B cell (primary cell): ENCODE measurements around the gene SULT1C4. TPM values are rescaled to one million over a fixed set of nuclear protein-coding genes. Genes with fewer than 3 reads are reported as not detected.
A peak's percentile ranks its signal among the peaks of the same experiment; 100 is the strongest.

Experiments
- ATAC-seq: fragments of 200-7000 bp; cut with Tn5 transposase; one replicate; pipeline ENCODE4 v1.10.0; 2021; ENCODE audit warnings: low read depth, mild to moderate bottlenecking, moderate number of reproducible peaks, moderate library complexity
- CTCF ChIA-PET: fragments of 350-600 bp; sonication (Branson Sonifier 250); formaldehyde crosslinking; loops from one replicate; lab custom pipeline; 2021; ENCODE audit warnings: antibody characterized with exemption, inconsistent platforms; lab: Charles Lee
- POLR2A ChIA-PET: fragments of 350-600 bp; sonication (Branson Sonifier 250); formaldehyde crosslinking; loops from one replicate; lab custom pipeline; 2021; ENCODE audit warnings: antibody characterized with exemption; lab: Charles Lee
- DNase-seq: peaks from one replicate; pipeline ENCODE4 v3.0.0; 2013
- H2AFZ ChIP-seq: 2 replicates; pipeline ENCODE4 v1.6.1; 2012; ENCODE audit warnings: mild to moderate bottlenecking, low read depth, low read length; ENCODE audit not compliant: insufficient read depth, poor library complexity, severe bottlenecking
- H3K27ac ChIP-seq, 2 donors: 1 replicate in 1 of 2; 2 replicates in 1 of 2; pipeline ENCODE4 v1.5.1; 2012 to 2013; ENCODE audit warnings: low read length in 2 of 2, mild to moderate bottlenecking in 2 of 2, moderate library complexity in 1 of 2
- H3K27me3 ChIP-seq, 4 experiments: fragments of 200-600 bp in 1 of 4; sonication (generic) in 1 of 4; replicated peaks in 1 of 4; 1 replicate in 2 of 4; 2 replicates in 2 of 4; pipeline versions ENCODE4 v1.6.1 to v1.7.0; 2013 to 2016; ENCODE audit warnings: low read length in 3 of 4, mild to moderate bottlenecking in 2 of 4, mixed read lengths in 1 of 4, moderate library complexity in 1 of 4; ENCODE audit not compliant: insufficient read depth in 4 of 4, control insufficient read depth in 3 of 4; ENCODE audit errors: control extremely low read depth in 1 of 4
- H3K36me3 ChIP-seq, 2 experiments: replicated peaks in 1 of 2; 1 replicate in 1 of 2; 2 replicates in 1 of 2; pipeline versions ENCODE4 v1.6.1 to v1.7.1; 2013; ENCODE audit warnings: low read length in 1 of 2; ENCODE audit not compliant: insufficient read depth in 2 of 2, control insufficient read depth in 1 of 2; ENCODE audit errors: control extremely low read depth in 1 of 2, extremely low read depth in 1 of 2
- H3K4me1 ChIP-seq, 2 donors: fragments of 200-600 bp in 1 of 2; sonication (generic) in 1 of 2; 1 replicate in 1 of 2; 2 replicates in 1 of 2; pipeline versions ENCODE4 v1.5.1 to v1.6.1; 2013 to 2017; ENCODE audit warnings: low read length in 2 of 2; ENCODE audit not compliant: control insufficient read depth in 2 of 2, insufficient read depth in 2 of 2
- H3K4me2 ChIP-seq: replicated peaks from 2 replicates; pipeline ENCODE3; 2012; ENCODE audit warnings: mild to moderate bottlenecking, low read depth, low read length; ENCODE audit not compliant: poor library complexity, severe bottlenecking
- H3K4me3 ChIP-seq, 5 experiments: fragments of 200-600 bp in 1 of 5; sonication (generic) in 1 of 5; 1 replicate in 3 of 5; 2 replicates in 2 of 5; pipeline versions ENCODE4 v1.5.1 to v1.7.0; 2011 to 2016; ENCODE audit warnings: low read length in 4 of 5, mild to moderate bottlenecking in 4 of 5, low read depth in 2 of 5, control low read depth in 1 of 5, moderate library complexity in 1 of 5; ENCODE audit not compliant: insufficient read depth in 1 of 5; ENCODE audit errors: control extremely low read depth in 1 of 5, extremely low read depth in 1 of 5
- H3K79me2 ChIP-seq: fragments of 200-600 bp; sonication (generic); one replicate; pipeline ENCODE4 v1.6.0; 2016; ENCODE audit warnings: low read length; ENCODE audit not compliant: control insufficient read depth, insufficient read depth
- H3K9ac ChIP-seq: fragments of 200-600 bp; sonication (generic); 2 replicates; pipeline ENCODE4 v1.6.1; 2017; ENCODE audit warnings: mild to moderate bottlenecking, low read length, moderate library complexity
- H3K9me3 ChIP-seq, 3 donors: one replicate each; pipeline versions ENCODE4 v1.6.1 to v1.7.1; 2013; ENCODE audit warnings: low read length in 2 of 3; ENCODE audit not compliant: control insufficient read depth in 2 of 3, insufficient read depth in 1 of 3; ENCODE audit errors: control extremely low read depth in 1 of 3
- H4K20me1 ChIP-seq: 2 replicates; pipeline ENCODE4 v1.6.0; 2012; ENCODE audit warnings: mild to moderate bottlenecking, low read length; ENCODE audit not compliant: insufficient read depth, control insufficient read depth, poor library complexity, severe bottlenecking
- H3K27ac Mint-ChIP-seq: one replicate; pipeline ENCODE4 v1.8.0; 2021; ENCODE audit warnings: mixed read lengths
- H3K27me3 Mint-ChIP-seq: one replicate; pipeline ENCODE4 v1.8.0; 2021; ENCODE audit warnings: mixed read lengths
- H3K4me1 Mint-ChIP-seq: one replicate; pipeline ENCODE4 v1.8.0; 2021; ENCODE audit warnings: mixed read lengths
- H3K4me3 Mint-ChIP-seq: one replicate; pipeline ENCODE4 v1.8.0; 2021; ENCODE audit warnings: mixed read lengths
- H3K9me3 Mint-ChIP-seq: one replicate; pipeline ENCODE4 v1.8.0; 2022; ENCODE audit warnings: mixed read lengths; ENCODE audit not compliant: insufficient read depth
- EZH2 ChIP-seq: IDR thresholded peaks from 2 replicates; pipeline ENCODE4 v1.6.1; 2012; ENCODE audit warnings: borderline replicate concordance, low read depth, mild to moderate bottlenecking, moderate library complexity, low read length; ENCODE audit not compliant: insufficient read depth, poor library complexity, severe bottlenecking
- WGBS: methylation state at CpG from one replicate; pipeline ENCODE4 v1.1.5; 2013; ENCODE audit warnings: missing lambda C conversion rate; ENCODE audit not compliant: insufficient coverage; 5-methylcytosine and 5-hydroxymethylcytosine counted together
- intact Hi-C: fragments of 100-400 bp; cut with micrococcal nuclease; formaldehyde crosslinking; loops from one replicate; pipeline ENCODE4 v1.10.0; 2022
- polyA minus RNA-seq: library from RNA; depleted of rRNA, polyadenylated mRNA; stranded (reverse); fragments of >200 nt; gene quantifications from 2 replicates; pipeline ENCODE4 v1.2.3, GENCODE V29; 2012
- polyA plus RNA-seq: library from polyadenylated mRNA; depleted of rRNA; stranded (reverse); fragments of >200 nt; gene quantifications from 2 replicates; pipeline ENCODE4 v1.2.3, GENCODE V29; 2012
- total RNA-seq, 2 donors: library from RNA; stranded (reverse); fragments of 120-200 nt in 1 of 2; gene quantifications; 1 replicate in 1 of 2; 2 replicates in 1 of 2; pipeline versions ENCODE4 v1.2.3 to v1.2.4, GENCODE V29; 2013 to 2022
- TF ChIP-seq, protein P1 (sequence below): fragments of 200-600 bp; IDR thresholded peaks from one replicate; pipeline ENCODE4 v1.8.0; 2022; ENCODE audit warnings: antibody characterized with exemption, mild to moderate bottlenecking

SULT1C4 gene
- total RNA-seq (not detected in 2 replicates), polyA plus RNA-seq (not detected in 2 replicates), polyA minus RNA-seq (not detected in 2 replicates)
- 0.30 TPM for total RNA-seq (2013)

DNA sequence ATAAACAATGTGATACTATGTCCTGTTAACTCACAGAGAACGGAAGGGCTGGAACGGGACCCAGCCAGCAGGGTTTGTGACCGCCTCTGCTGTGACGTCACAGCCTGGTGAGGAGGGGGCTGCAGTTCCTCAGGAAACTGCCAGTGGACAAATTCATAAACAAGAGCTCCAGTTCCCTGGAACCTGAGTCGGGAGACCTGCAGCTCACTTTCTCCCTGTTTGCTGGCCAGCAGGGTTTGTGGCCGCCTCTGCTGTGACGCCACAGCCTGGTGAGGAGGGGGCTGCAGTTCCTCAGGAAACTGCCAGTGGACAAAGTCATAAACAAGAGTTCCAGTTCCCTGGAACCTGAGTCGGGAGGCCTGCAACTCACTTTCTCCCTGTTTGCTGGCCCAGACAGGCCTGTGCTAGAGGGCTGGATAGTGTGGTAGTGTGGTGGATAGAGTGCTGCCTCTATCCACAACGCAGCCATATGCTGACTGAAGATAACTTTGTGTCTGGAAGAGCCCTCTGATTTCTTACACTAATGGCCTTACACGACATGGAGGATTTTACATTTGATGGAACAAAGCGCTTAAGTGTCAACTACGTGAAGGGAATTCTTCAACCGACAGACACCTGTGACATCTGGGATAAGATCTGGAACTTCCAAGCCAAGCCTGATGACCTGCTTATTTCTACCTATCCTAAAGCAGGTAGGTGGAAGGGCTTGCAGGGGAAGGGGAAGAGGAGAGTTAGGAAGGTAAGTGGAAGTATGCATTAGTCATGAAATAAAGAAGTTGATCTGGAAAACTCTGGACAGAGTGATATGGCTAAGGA is at the start of gene SULT1C4:
SULT1C4 (plus strand) TSS at position 140 of the 816 bp plus-strand sequence; CDS start at position 524, 384 bp downstream.
- peak within 1 kb of the TSS; percentile 40 for H3K4me2 ChIP-seq
- no peak within 1 kb of the TSS for H3K9ac ChIP-seq
- peak within 1 kb of the TSS; percentile 24 for H2AFZ ChIP-seq
- no peak for ATAC-seq
- H3K79me2 ChIP-seq = no peaks in the 10 kb centered on the region
- ChIA-PET POLR2A (no interaction called here), CTCF (interaction anchor here (0.7 kb wide), 1 partner anchor 1195 kb away, joined by 4 read pairs; no protein-coding TSS in a partner anchor)
- Mint-ChIP-seq H3K27ac (no peak within 1 kb of the TSS), H3K4me1 (no peaks in the 10 kb centered on the region), H3K27me3 (peaks cover 13% of the 10 kb centered on the region), H3K4me3 (no peak within 1 kb of the TSS), H3K9me3 (no peaks in the 10 kb centered on the region)
- TF ChIP-seq, protein P1, sequence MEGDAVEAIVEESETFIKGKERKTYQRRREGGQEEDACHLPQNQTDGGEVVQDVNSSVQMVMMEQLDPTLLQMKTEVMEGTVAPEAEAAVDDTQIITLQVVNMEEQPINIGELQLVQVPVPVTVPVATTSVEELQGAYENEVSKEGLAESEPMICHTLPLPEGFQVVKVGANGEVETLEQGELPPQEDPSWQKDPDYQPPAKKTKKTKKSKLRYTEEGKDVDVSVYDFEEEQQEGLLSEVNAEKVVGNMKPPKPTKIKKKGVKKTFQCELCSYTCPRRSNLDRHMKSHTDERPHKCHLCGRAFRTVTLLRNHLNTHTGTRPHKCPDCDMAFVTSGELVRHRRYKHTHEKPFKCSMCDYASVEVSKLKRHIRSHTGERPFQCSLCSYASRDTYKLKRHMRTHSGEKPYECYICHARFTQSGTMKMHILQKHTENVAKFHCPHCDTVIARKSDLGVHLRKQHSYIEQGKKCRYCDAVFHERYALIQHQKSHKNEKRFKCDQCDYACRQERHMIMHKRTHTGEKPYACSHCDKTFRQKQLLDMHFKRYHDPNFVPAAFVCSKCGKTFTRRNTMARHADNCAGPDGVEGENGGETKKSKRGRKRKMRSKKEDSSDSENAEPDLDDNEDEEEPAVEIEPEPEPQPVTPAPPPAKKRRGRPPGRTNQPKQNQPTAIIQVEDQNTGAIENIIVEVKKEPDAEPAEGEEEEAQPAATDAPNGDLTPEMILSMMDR = no peak
- TF ChIP-seq EZH2 = no peak
- H3K36me3 ChIP-seq = no peaks in the 10 kb centered on the region
- WGBS = 7% methylated on average over 8 of the region's 13 CpGs
- no peak within 1 kb of the TSS for H3K27ac ChIP-seq
- intact Hi-C loops = no loop called here
- H4K20me1 ChIP-seq = no peaks in the 10 kb centered on the region
- no peak for DNase-seq
- H3K9me3 ChIP-seq = no peaks in the 10 kb centered on the region
- H3K27me3 ChIP-seq = no peaks in the 10 kb centered on the region
- H3K4me3 ChIP-seq = no peak within 1 kb of the TSS
- H3K4me1 ChIP-seq = no peaks in the 10 kb centered on the region

DNA sequence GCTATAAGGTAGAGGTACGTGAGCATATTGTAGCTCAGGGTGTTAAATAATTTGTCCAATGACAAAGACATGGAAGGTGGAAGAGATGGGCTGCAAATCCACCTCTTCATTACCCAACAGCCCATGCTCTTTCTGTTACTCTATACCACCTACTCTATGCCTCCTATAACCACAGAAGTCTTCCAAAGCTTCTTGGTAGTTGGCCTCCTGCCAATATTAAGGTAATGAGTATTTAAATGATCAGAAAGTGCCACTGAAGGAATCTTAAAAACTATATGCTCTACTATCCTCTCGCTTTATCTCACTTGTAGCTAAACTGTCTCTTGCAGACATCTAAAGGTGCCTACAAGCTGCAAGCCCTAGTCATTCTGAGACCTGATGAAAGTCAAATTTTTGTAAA is 48.0 kb upstream of the SULT1C4 start:
- Mint-ChIP-seq H3K4me1 (peaks cover 4% of the 10 kb centered on the region), H3K4me3 (no peak overlapping the region), H3K27me3 (peaks cover 6% of the 10 kb centered on the region), H3K9me3 (no peaks in the 10 kb centered on the region), H3K27ac (no peak overlapping the region)
- ATAC-seq (no peak), DNase-seq (no peak)
- Histone ChIP-seq H3K4me3 (no peak overlapping the region), H3K27ac (no peak overlapping the region), H3K4me2 (no peak overlapping the region), H3K27me3 (no peaks in the 10 kb centered on the region), H3K9me3 (no peaks in the 10 kb centered on the region), H3K36me3 (no peaks in the 10 kb centered on the region), H3K9ac (no peak overlapping the region), H4K20me1 (no peaks in the 10 kb centered on the region), H2AFZ (no peak overlapping the region), H3K4me1 (no peaks in the 10 kb centered on the region), H3K79me2 (no peaks in the 10 kb centered on the region)
- intact Hi-C loops = no loop called here
- POLR2A ChIA-PET = no interaction called here
- no peak for TF ChIP-seq EZH2
- TF ChIP-seq, protein P1 = no peak
- CTCF ChIA-PET = no interaction called here
- 91% methylated on average over 1 of the region's 2 CpGs for WGBS
